Activated CD8-positive, alpha-beta memory T cell treated with anti-CD3 and anti-CD28 coated beads, Interleukin-2, amount 10 ng/mL, durations not matched to agents 7 days and 5 days (primary cell): ENCODE measurements around the gene MLLT10. TPM values are rescaled to one million over a fixed set of nuclear protein-coding genes. Genes with fewer than 3 reads are reported as not detected.

Source experiments
- ATAC-seq: fragments of 150-1000 bp; cut with Tn5 transposase; one replicate; pipeline ENCODE4 v1.10.0; 2021; ENCODE audit warnings: moderate library complexity
- CTCF ChIA-PET: fragments of 350-600 bp; sonication (Branson Sonifier 250); formaldehyde crosslinking; loops from one replicate; lab custom pipeline; 2021; ENCODE audit warnings: antibody characterized with exemption; lab: Charles Lee
- DNase-seq: peaks from one replicate; pipeline ENCODE4 v3.0.0-alpha.2; 2020
- H3K27ac Mint-ChIP-seq: one replicate; pipeline ENCODE4 v1.8.0; 2021; ENCODE audit warnings: mild to moderate bottlenecking, mixed read lengths
- H3K27me3 Mint-ChIP-seq: one replicate; pipeline ENCODE4 v1.8.0; 2021; ENCODE audit warnings: mixed read lengths
- H3K36me3 Mint-ChIP-seq: one replicate; pipeline ENCODE4 v1.8.0; 2021; ENCODE audit warnings: mild to moderate bottlenecking, mixed read lengths
- H3K4me1 Mint-ChIP-seq: one replicate; pipeline ENCODE4 v1.8.0; 2021; ENCODE audit warnings: mixed read lengths
- H3K4me3 Mint-ChIP-seq: one replicate; pipeline ENCODE4 v1.8.0; 2021; ENCODE audit warnings: mild to moderate bottlenecking, moderate library complexity, mixed read lengths
- H3K9me3 Mint-ChIP-seq: one replicate; pipeline ENCODE4 v1.8.0; 2022; ENCODE audit warnings: low read depth, mixed read lengths
- microRNA-seq: library from miRNA; unstranded; fragments of <30 nt; microRNA quantifications from one replicate; pipeline ENCODE4 v1.2.0, GENCODE V29; 2022
- total RNA-seq, 2 experiments: library from RNA; stranded (reverse); gene quantifications; one replicate each; pipeline ENCODE4 v1.2.3, GENCODE V29; 2021

Gene MLLT10
- total RNA-seq, 2 experiments from 2014 or later = 42.2 to 65.2 TPM

GRCh38 chr10:21769041-21769440 lies 235.0 kb downstream of the MLLT10 start:
- no peak overlapping the region for H3K4me3 Mint-ChIP-seq
- no peak for ATAC-seq
- no peak overlapping the region for H3K27ac Mint-ChIP-seq
- H3K36me3 Mint-ChIP-seq = peaks cover 6% of the 10 kb centered on the region
- peaks cover 5% of the 10 kb centered on the region for H3K4me1 Mint-ChIP-seq
- no peaks in the 10 kb centered on the region for H3K27me3 Mint-ChIP-seq
- no peak for DNase-seq
- CTCF ChIA-PET = no interaction called here
- no peaks in the 10 kb centered on the region for H3K9me3 Mint-ChIP-seq

GRCh38 chr10:21771219-21771618 lies 237.2 kb downstream of the MLLT10 start:
- no peak overlapping the region for H3K4me3 Mint-ChIP-seq
- ATAC-seq = no peak
- H3K27me3 Mint-ChIP-seq = no peaks in the 10 kb centered on the region
- no peak overlapping the region for H3K27ac Mint-ChIP-seq
- DNase-seq = no peak
- H3K4me1 Mint-ChIP-seq = no peaks in the 10 kb centered on the region
- CTCF ChIA-PET = no interaction called here
- peaks cover 7% of the 10 kb centered on the region for H3K36me3 Mint-ChIP-seq
- no peaks in the 10 kb centered on the region for H3K9me3 Mint-ChIP-seq

GRCh38 chr10:21776883-21777282 lies 242.9 kb downstream of the MLLT10 start:
- CTCF ChIA-PET = no interaction called here
- peaks cover 2% of the 10 kb centered on the region for H3K9me3 Mint-ChIP-seq
- ATAC-seq = no peak

GRCh38 chr10:21791276-21791675 lies 257.2 kb downstream of the MLLT10 start:
- Mint-ChIP-seq H3K36me3 (peaks cover 27% of the 10 kb centered on the region), H3K4me3 (no peak overlapping the region), H3K4me1 (peaks cover 9% of the 10 kb centered on the region), H3K27me3 (no peaks in the 10 kb centered on the region), H3K27ac (no peak overlapping the region), H3K9me3 (peaks cover 2% of the 10 kb centered on the region)
- CTCF ChIA-PET = interaction anchor here (1.1 kb wide), 1 partner anchor 12 kb away, joined by 3 read pairs; no protein-coding TSS in a partner anchor
- no peak for ATAC-seq
- no peak for DNase-seq

More at GRCh38 chr10:21776883-21777282, 242.9 kb downstream of the MLLT10 start:
- Mint-ChIP-seq H3K27ac (no peak overlapping the region), H3K4me1 (no peaks in the 10 kb centered on the region), H3K27me3 (no peaks in the 10 kb centered on the region), H3K4me3 (no peak overlapping the region), H3K36me3 (peaks cover 22% of the 10 kb centered on the region)
- DNase-seq = no peak

Small RNA genes lying within 50 kb of the gene (microRNA-seq; reads per million reads assigned to microRNA genes)
- gene MIR1915 = not detected

Other genes starting within 250 kb of the MLLT10 start
- gene SKIDA1, start 8.6 kb upstream of the MLLT10 start, total RNA-seq = under 1 TPM; 0.26 to 0.29 TPM